Mucosa of descending colon (tissue), 3 donors: ENCODE measurements around the gene LYSMD3. TPM values are rescaled to one million over a fixed set of nuclear protein-coding genes. Genes with fewer than 3 reads are reported as not detected.
A peak's percentile ranks its signal among the peaks of the same experiment; 100 is the strongest.
"Not testable (repeated sequence)": the region's sequence is repeated elsewhere in the genome, so short reads cannot be mapped to it uniquely, and the experiment has no call there.

Experiments
- ATAC-seq: fragments of 200-7000 bp; cut with Tn5 transposase; one replicate; pipeline ENCODE4 v1.9.1; 2020; ENCODE audit warnings: mild to moderate bottlenecking, moderate library complexity
- DNase-seq, 3 donors: peaks; one replicate each; pipeline ENCODE4 v3.0.0-alpha.2; 2020
- H3K36me3 ChIP-seq: fragments of 200-600 bp; one replicate; pipeline ENCODE4 v1.8.0; 2021; ENCODE audit warnings: low read depth, mild to moderate bottlenecking
- H3K4me1 ChIP-seq: fragments of 200-600 bp; one replicate; pipeline ENCODE4 v1.8.0; 2021; ENCODE audit warnings: low read depth, mild to moderate bottlenecking
- H3K4me3 ChIP-seq: fragments of 200-600 bp; one replicate; pipeline ENCODE4 v1.8.0; 2021; ENCODE audit warnings: mild to moderate bottlenecking
- H3K9me3 ChIP-seq: fragments of 200-600 bp; one replicate; pipeline ENCODE4 v1.8.0; 2021; ENCODE audit warnings: mild to moderate bottlenecking
- CTCF ChIP-seq: fragments of 200-600 bp; IDR thresholded peaks from one replicate; pipeline ENCODE4 v1.8.0; 2022; ENCODE audit warnings: antibody characterized with exemption, mild to moderate bottlenecking
- intact Hi-C, 2 donors: fragments of 100-400 bp; cut with DNase I in 1 of 2; cut with micrococcal nuclease in 1 of 2; formaldehyde crosslinking; loops; one replicate each; pipeline versions ENCODE4 v1.11.0 to v1.11.1; 2022; cut with DNase I, micrococcal nuclease
- long read RNA-seq, 2 donors: library from polyadenylated mRNA; unstranded; transcript quantifications; one replicate each; pipeline ENCODE4 v2.0.0, GENCODE V29; 2019 to 2021
- total RNA-seq, 3 donors: library from RNA; stranded (reverse); fragmentation: NEBNext Ultra II Directional in 2 of 3; extraction: Animal tissue kit (Norgen Biotek cat#: 25700) in 2 of 3; gene quantifications; one replicate each; pipeline versions ENCODE4 v1.2.1 to v1.2.4, GENCODE V29; 2021 to 2023
- donor health status: DM: no; HTN: no; CAD: no; lungs with moderate emphysema.
- donor health status: DM: no; HTN: no; CAD: no.
- donor health status: DM: no; HTN: yes; CAD: no.

Gene LYSMD3
- 10 to 100 TPM; 20.1 to 25.1 (median 23.1) TPM for total RNA-seq
- long read RNA-seq, donor 1, full-length matches to known transcripts = 27 of 30 reads
- long read RNA-seq, donor 1, partial matches to known transcripts = 1 of 30 reads
- long read RNA-seq, donor 1, other reads (novel, unspliced or antisense) = 2 of 30 reads
- long read RNA-seq, donor 2, full-length matches to known transcripts = 1 of 5 reads
- long read RNA-seq, donor 2, partial matches to known transcripts = 1 of 5 reads
- long read RNA-seq, donor 2, other reads (novel, unspliced or antisense) = 3 of 5 reads

GRCh38 chr5:90529194-90529938 lies at the start of gene LYSMD3:
TSS of gene LYSMD3 (minus strand) at chr5:90529584. CDS start at chr5:90525289, 4,295 bp downstream.
- intact Hi-C loops = no loop called here
- ATAC-seq (peak; percentile 99), DNase-seq (peak; percentile 98 to 99 (median 99))
- H3K36me3 ChIP-seq = no peaks in the 10 kb centered on the region
- H3K9me3 ChIP-seq = no peaks in the 10 kb centered on the region
- H3K4me1 ChIP-seq = peaks cover 28% of the 10 kb centered on the region
- peak within 1 kb of the TSS; percentile 62 for H3K4me3 ChIP-seq
- TF ChIP-seq CTCF = no peak

- H3K9me3 ChIP-seq, intact Hi-C loops, H3K36me3 ChIP-seq, H3K4me1 ChIP-seq, ATAC-seq, H3K4me3 ChIP-seq, DNase-seq: not testable (repeated sequence)
Measured at GRCh38 chr5:90576566-90576965, 47.2 kb upstream of the LYSMD3 start.

GRCh38 chr5:90575712-90576111 lies 46.3 kb upstream of the LYSMD3 start:
- Histone ChIP-seq H3K36me3 (no peaks in the 10 kb centered on the region), H3K4me1 (no peaks in the 10 kb centered on the region), H3K9me3 (no peaks in the 10 kb centered on the region), H3K4me3 (no peak overlapping the region)
- DNase-seq (no peak), ATAC-seq (no peak)
- intact Hi-C loops = no loop called here
- no peak for TF ChIP-seq CTCF

- Histone ChIP-seq H3K4me1 (no peaks in the 10 kb centered on the region), H3K9me3 (no peaks in the 10 kb centered on the region), H3K36me3 (no peaks in the 10 kb centered on the region), H3K4me3 (no peak overlapping the region)
- TF ChIP-seq CTCF = no peak
- no peak for DNase-seq
- intact Hi-C loops = no loop called here
- ATAC-seq = no peak
Measured at GRCh38 chr5:90571147-90571773, 41.9 kb upstream of the LYSMD3 start.

- ATAC-seq (no peak), DNase-seq (no peak)
- Histone ChIP-seq H3K4me1 (no peaks in the 10 kb centered on the region), H3K9me3 (no peaks in the 10 kb centered on the region), H3K36me3 (no peaks in the 10 kb centered on the region), H3K4me3 (no peak overlapping the region)
- intact Hi-C loops = no loop called here
- TF ChIP-seq CTCF = no peak
Measured at GRCh38 chr5:90570034-90570433, 40.6 kb upstream of the LYSMD3 start.

- H3K9me3 ChIP-seq = no peaks in the 10 kb centered on the region
- intact Hi-C loops = no loop called here
- no peak for TF ChIP-seq CTCF
- ATAC-seq = no peak
- H3K36me3 ChIP-seq = no peaks in the 10 kb centered on the region
- no peaks in the 10 kb centered on the region for H3K4me1 ChIP-seq
- no peak overlapping the region for H3K4me3 ChIP-seq
- no peak for DNase-seq
Measured at GRCh38 chr5:90569084-90569483, 39.7 kb upstream of the LYSMD3 start.
